Fibroblast of pulmonary artery (primary cell): Measurements from ENCODE around the gene WDFY3.

ENCODE experiments used
- DNase-seq: peaks from one replicate; pipeline ENCODE4 v3.0.0-alpha.2; 2010; ENCODE audit warnings: low read depth
- H3K4me3 ChIP-seq: replicated peaks from 2 replicates; pipeline ENCODE4 v1.5.1; 2011; ENCODE audit warnings: low read depth, mild to moderate bottlenecking, control low read depth, low read length, moderate library complexity
- TF ChIP-seq, protein P1 (sequence below): IDR thresholded peaks from 2 replicates; pipeline ENCODE4 v1.5.1; 2011; ENCODE audit warnings: mild to moderate bottlenecking, control low read depth, low read length, inconsistent platforms; ENCODE audit errors: missing control alignments

WDFY3 gene

GRCh38 chr4:84887824-84888223, 78.7 kb downstream of the WDFY3 start:
- TF ChIP-seq, protein P1, sequence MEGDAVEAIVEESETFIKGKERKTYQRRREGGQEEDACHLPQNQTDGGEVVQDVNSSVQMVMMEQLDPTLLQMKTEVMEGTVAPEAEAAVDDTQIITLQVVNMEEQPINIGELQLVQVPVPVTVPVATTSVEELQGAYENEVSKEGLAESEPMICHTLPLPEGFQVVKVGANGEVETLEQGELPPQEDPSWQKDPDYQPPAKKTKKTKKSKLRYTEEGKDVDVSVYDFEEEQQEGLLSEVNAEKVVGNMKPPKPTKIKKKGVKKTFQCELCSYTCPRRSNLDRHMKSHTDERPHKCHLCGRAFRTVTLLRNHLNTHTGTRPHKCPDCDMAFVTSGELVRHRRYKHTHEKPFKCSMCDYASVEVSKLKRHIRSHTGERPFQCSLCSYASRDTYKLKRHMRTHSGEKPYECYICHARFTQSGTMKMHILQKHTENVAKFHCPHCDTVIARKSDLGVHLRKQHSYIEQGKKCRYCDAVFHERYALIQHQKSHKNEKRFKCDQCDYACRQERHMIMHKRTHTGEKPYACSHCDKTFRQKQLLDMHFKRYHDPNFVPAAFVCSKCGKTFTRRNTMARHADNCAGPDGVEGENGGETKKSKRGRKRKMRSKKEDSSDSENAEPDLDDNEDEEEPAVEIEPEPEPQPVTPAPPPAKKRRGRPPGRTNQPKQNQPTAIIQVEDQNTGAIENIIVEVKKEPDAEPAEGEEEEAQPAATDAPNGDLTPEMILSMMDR: no peak
- H3K4me3 ChIP-seq: no peak overlapping the region
- DNase-seq: peak; percentile 65

- no peak overlapping the region for H3K4me3 ChIP-seq
- peak; percentile 55 for DNase-seq
These were observed 86.8 kb downstream of the WDFY3 start for GRCh38 chr4:84879651-84880200.

DNA sequence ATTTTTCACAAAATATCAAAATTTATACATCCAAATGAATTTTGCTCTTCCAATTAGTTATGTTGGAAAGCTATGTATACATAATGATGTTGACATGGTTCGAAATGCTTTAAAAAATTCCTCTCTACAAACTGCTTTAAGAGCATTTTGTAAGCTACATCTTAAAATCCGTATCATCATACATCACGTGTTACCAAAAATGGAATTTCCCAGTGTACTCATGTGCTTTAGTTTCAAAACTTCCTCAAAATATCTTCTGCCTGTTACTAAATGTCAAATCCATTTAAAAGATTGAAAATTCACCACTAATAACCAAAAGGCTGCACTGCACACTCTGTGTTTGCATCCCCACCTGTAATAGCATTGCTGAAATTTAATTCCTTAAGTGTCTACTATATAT, 87.9 kb downstream of the WDFY3 start:
- DNase-seq: no peak
- H3K4me3 ChIP-seq: no peak overlapping the region
- TF ChIP-seq, protein P1: no peak

More at GRCh38 chr4:84879651-84880200, 86.8 kb downstream of the WDFY3 start:
- TF ChIP-seq, protein P1: no peak

DNA sequence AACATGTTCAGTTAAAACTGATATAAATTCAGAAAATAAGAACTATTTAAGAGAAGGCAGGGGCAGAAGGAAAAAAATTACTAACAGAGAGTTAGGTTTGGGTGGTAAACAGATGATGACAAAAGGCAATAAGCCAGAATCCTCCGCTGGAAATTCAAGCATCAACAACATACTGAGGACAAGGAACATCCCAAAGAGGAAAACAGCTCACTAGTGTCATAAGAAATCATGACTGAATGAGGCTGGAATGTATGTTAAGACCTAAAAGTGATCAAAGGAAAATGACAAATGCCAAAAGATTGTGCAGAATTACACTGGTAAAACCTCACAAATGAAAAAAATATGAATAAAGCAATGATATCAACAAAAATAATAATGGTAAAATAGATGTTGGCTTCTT, 88.4 kb downstream of the WDFY3 start:
- TF ChIP-seq, protein P1: no peak
- no peak overlapping the region for H3K4me3 ChIP-seq
- peak; percentile 85 for DNase-seq

DNA sequence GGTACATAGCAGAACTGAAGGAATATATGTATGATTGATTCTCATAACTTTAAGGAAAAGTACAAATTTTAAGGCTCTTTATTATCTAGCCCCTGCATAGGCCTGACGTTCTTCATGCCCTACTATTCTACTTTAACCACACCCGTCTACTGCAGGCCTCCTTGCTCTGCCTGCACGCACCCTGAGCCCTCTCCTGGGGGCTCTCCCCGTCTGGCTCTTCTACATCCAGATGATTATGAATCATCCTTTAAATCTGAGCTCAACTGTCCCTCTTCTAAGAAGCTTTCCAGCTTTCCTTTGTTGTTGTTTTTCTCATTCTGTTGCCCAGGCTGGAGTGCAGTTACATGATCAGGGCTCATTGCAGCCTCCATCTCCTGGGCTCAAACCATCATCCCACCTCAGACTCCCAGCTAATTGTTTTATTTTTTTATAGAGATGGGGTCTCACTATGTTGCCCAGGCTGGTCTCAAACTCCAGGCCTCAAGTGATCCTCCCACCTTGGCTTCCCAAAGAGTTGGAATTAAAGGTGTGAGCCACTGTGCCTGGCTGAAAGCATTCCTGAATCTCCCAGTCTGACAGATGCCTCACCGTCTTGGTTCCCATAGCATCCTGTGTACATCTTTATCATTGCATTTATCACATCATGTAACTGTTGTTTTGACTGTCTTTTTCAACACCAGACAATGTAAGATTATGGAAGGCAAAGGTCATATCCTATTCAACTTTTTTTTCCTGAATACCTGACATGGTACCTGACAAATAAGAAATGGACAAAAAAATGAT, 89.2 kb downstream of the WDFY3 start:
- H3K4me3 ChIP-seq: no peak overlapping the region
- DNase-seq: peak; percentile 55
- TF ChIP-seq, protein P1: no peak

- H3K4me3 ChIP-seq: no peak overlapping the region
- TF ChIP-seq, protein P1: no peak
- DNase-seq: peak; percentile 70
These were observed 90.7 kb downstream of the WDFY3 start for GRCh38 chr4:84875636-84876371.
